Endothelial cell of umbilical vein (primary cell): ENCODE data around the gene CCL8. TPM values are rescaled to one million over a fixed set of nuclear protein-coding genes. Genes with fewer than 3 reads are reported as not detected.

ENCODE experiments used
- BruUV-seq: library from RNA; stranded (reverse); fragments of 400-500 nt; replicated peaks from 2 replicates; lab custom pipeline; 2021; lab: Mats Ljungman, UMichigan
- CTCF ChIA-PET: fragments of 300-600, 350-600 bp; sonication (Branson Sonifier 250); formaldehyde crosslinking; loops from one replicate; lab custom pipeline; 2021; ENCODE audit warnings: antibody characterized with exemption, inconsistent platforms; lab: Charles Lee
- POLR2A ChIA-PET: fragments of 300-600, 350-600 bp; sonication (Branson Sonifier 250); formaldehyde crosslinking; loops from one replicate; lab custom pipeline; 2021; ENCODE audit warnings: antibody characterized with exemption, inconsistent platforms; lab: Charles Lee
- DNase-seq: peaks from one replicate; pipeline ENCODE4 v3.0.0-alpha.2; 2011; ENCODE audit warnings: low read depth, low spot score
- FAIRE-seq: peaks from 2 replicates; lab custom pipeline; 2011; peaks lifted over from hg19 to GRCh38; lab: Jason Lieb, UNC
- H2AFZ ChIP-seq: 2 replicates; pipeline ENCODE4 v1.6.0; 2012; ENCODE audit warnings: low read depth, low read length, control low read depth, inconsistent platforms
- H3K27ac ChIP-seq: 2 replicates; pipeline ENCODE4 v1.5.1; 2011; ENCODE audit warnings: low read depth, mild to moderate bottlenecking, control low read depth, low read length, moderate library complexity; ENCODE audit not compliant: insufficient read depth
- H3K27me3 ChIP-seq, 2 experiments: 2 replicates each; pipeline versions ENCODE4 v1.6.0 to v1.6.1; 2011; ENCODE audit warnings: low read length in 2 of 2, mixed read lengths in 1 of 2; ENCODE audit not compliant: control insufficient read depth in 2 of 2, insufficient read depth in 2 of 2
- H3K36me3 ChIP-seq, 2 experiments: 2 replicates in 1 of 2; 3 replicates in 1 of 2; pipeline ENCODE4 v1.5.1; 2011; ENCODE audit warnings: low read length in 2 of 2, mild to moderate bottlenecking in 1 of 2, moderate library complexity in 1 of 2; ENCODE audit not compliant: control insufficient read depth in 2 of 2, insufficient read depth in 2 of 2; ENCODE audit errors: extremely low read depth in 1 of 2
- H3K4me1 ChIP-seq: 3 replicates; pipeline ENCODE4 v1.5.1; 2011; ENCODE audit warnings: mild to moderate bottlenecking, low read length; ENCODE audit not compliant: control insufficient read depth, insufficient read depth; ENCODE audit errors: extremely low read depth
- H3K4me2 ChIP-seq: 2 replicates; pipeline ENCODE4 v1.6.1; 2011; ENCODE audit warnings: low read length, control low read depth, mixed read lengths; ENCODE audit not compliant: insufficient read depth
- H3K4me3 ChIP-seq, 3 experiments: fragments of 200-600 bp in 1 of 3; sonication (generic), shearing (Covaris generic) in 1 of 3; replicated peaks in 1 of 3; 2 replicates each; pipeline ENCODE4 v1.5.1; 2011 to 2016; ENCODE audit warnings: control low read depth in 3 of 3, low read length in 3 of 3, mild to moderate bottlenecking in 2 of 3, inconsistent platforms in 1 of 3, low read depth in 1 of 3, moderate library complexity in 1 of 3; ENCODE audit not compliant: insufficient read depth in 1 of 3
- H3K79me2 ChIP-seq: 2 replicates; pipeline ENCODE4 v1.6.0; 2012; ENCODE audit warnings: low read length, inconsistent platforms; ENCODE audit not compliant: control insufficient read depth, insufficient read depth
- H3K9ac ChIP-seq: replicated peaks from 2 replicates; pipeline ENCODE3; 2011; ENCODE audit warnings: low read length, control low read depth; ENCODE audit not compliant: insufficient read depth; ENCODE audit errors: extremely low read depth
- H3K9me1 ChIP-seq: replicated peaks from 3 replicates; pipeline ENCODE4 v1.6.0; 2011; ENCODE audit warnings: mild to moderate bottlenecking, low read length; ENCODE audit not compliant: control insufficient read depth, insufficient read depth; ENCODE audit errors: extremely low read depth
- H3K9me3 ChIP-seq: replicated peaks from 2 replicates; pipeline ENCODE4 v1.5.1; 2012; ENCODE audit warnings: low read length, inconsistent platforms; ENCODE audit not compliant: control insufficient read depth, insufficient read depth
- H4K20me1 ChIP-seq: replicated peaks from 2 replicates; pipeline ENCODE3; 2011; ENCODE audit warnings: mild to moderate bottlenecking, low read length; ENCODE audit not compliant: control insufficient read depth, insufficient read depth; ENCODE audit errors: extremely low read depth
- EZH2 ChIP-seq: IDR thresholded peaks from 2 replicates; pipeline ENCODE4 v1.6.1; 2012; ENCODE audit warnings: borderline replicate concordance, low read depth, mild to moderate bottlenecking, moderate library complexity, low read length, inconsistent platforms; ENCODE audit not compliant: severe bottlenecking
- FOS ChIP-seq: IDR thresholded peaks from 2 replicates; pipeline ENCODE4 v1.6.1; 2011; ENCODE audit warnings: mild to moderate bottlenecking, low read length, moderate library complexity, borderline replicate concordance; ENCODE audit not compliant: insufficient read depth
- GATA2 ChIP-seq: IDR thresholded peaks from 2 replicates; pipeline ENCODE4 v1.7.0; 2011; ENCODE audit warnings: low read depth, mild to moderate bottlenecking, moderate library complexity, mixed read lengths, low read length; ENCODE audit not compliant: insufficient read length, insufficient read depth
- JUN ChIP-seq: IDR thresholded peaks from 2 replicates; pipeline ENCODE4 v1.6.1; 2011; ENCODE audit warnings: borderline replicate concordance, low read depth; ENCODE audit not compliant: insufficient read length, insufficient read depth
- MYC ChIP-seq: IDR thresholded peaks from one replicate; pipeline ENCODE4 v1.6.1; 2011; ENCODE audit warnings: mild to moderate bottlenecking, low read depth, low read length
- POLR2A ChIP-seq: IDR thresholded peaks from 2 replicates; pipeline ENCODE4 v1.6.1; 2012; ENCODE audit warnings: low read depth, mild to moderate bottlenecking, control low read depth, low read length
- POLR2AphosphoS5 ChIP-seq: IDR thresholded peaks from 2 replicates; pipeline ENCODE4 v1.6.1; 2012; ENCODE audit warnings: low read depth, mild to moderate bottlenecking, control low read depth, low read length, moderate library complexity; ENCODE audit not compliant: insufficient read depth
- dilution Hi-C: fragments of 300-500 bp; cut with MboI; formaldehyde crosslinking; loops from one replicate; pipeline ENCODE4 v1.15.0; 2019; ENCODE audit warnings: low sequenced_read_pairs; ENCODE audit not compliant: extremely low pct_ligation_motif_present
- intact Hi-C: fragments of 100-400 bp; cut with micrococcal nuclease; formaldehyde crosslinking; loops from one replicate; pipeline ENCODE4 v1.10.0; 2022
- polyA plus RNA-seq, 4 experiments: library from polyadenylated mRNA; depleted of rRNA in 3 of 4; stranded (reverse) in 3 of 4; unstranded in 1 of 4; fragments of >200 nt; gene quantifications; 2 replicates each; pipeline versions ENCODE4 v1.2.1 to v1.2.3, GENCODE V29; 2011 to 2012; ENCODE audit warnings: missing spikeins in 1 of 4
- total RNA-seq: library from RNA; stranded (reverse); gene quantifications from 2 replicates; pipeline ENCODE4 v1.2.3, GENCODE V29; 2021
- TF ChIP-seq, protein P1 (sequence below), 2 donors: IDR thresholded peaks; 1 replicate in 1 of 2; 2 replicates in 1 of 2; pipeline ENCODE4 v1.5.1; 2011; ENCODE audit warnings: low read length in 2 of 2, mild to moderate bottlenecking in 2 of 2, moderate library complexity in 2 of 2, control low read depth in 1 of 2, inconsistent platforms in 1 of 2, low read depth in 1 of 2; ENCODE audit not compliant: insufficient read depth in 1 of 2; ENCODE audit errors: extremely low read depth in 1 of 2
- TF ChIP-seq, protein P2 (sequence below): IDR thresholded peaks from 2 replicates; pipeline ENCODE4 v1.6.1; 2011; ENCODE audit not compliant: insufficient read depth, insufficient read length

The CCL8 gene
- total and polyA plus RNA-seq, 2 donors (not counting 3 experiments of a cell fraction or from before 2014, with no cell fraction given), result not detected

DNA sequence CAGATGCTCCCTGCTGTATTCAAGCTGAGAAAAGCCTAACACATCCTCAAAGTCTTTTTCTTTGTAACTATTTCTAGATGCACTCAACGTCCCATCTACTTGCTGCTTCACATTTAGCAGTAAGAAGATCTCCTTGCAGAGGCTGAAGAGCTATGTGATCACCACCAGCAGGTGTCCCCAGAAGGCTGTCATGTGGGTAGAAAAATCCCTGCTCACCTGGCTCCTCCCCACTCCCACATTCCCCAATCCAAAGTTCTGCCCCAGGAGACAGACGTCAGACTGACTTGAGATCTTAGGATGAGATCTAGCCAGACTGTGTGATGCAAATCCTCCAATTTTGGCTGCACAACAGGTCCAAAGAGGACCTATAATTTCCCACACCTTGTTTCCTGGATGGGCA lies 38.2 kb downstream of the CCL8 start:
- dilution Hi-C loops, result no loop called here
- Histone ChIP-seq H3K4me1 (peaks cover 2% of the 10 kb centered on the region), H3K27me3 (peaks cover 2 to 3% of the 10 kb centered on the region in 2 experiments), H2AFZ (no peak overlapping the region), H3K4me3 (no peak overlapping the region), H3K36me3 (no peaks in the 10 kb centered on the region), H3K9ac (no peak overlapping the region), H4K20me1 (no peaks in the 10 kb centered on the region), H3K9me3 (no peaks in the 10 kb centered on the region), H3K4me2 (no peak overlapping the region), H3K27ac (no peak overlapping the region), H3K9me1 (no peaks in the 10 kb centered on the region), H3K79me2 (no peaks in the 10 kb centered on the region)
- TF ChIP-seq, protein P1, sequence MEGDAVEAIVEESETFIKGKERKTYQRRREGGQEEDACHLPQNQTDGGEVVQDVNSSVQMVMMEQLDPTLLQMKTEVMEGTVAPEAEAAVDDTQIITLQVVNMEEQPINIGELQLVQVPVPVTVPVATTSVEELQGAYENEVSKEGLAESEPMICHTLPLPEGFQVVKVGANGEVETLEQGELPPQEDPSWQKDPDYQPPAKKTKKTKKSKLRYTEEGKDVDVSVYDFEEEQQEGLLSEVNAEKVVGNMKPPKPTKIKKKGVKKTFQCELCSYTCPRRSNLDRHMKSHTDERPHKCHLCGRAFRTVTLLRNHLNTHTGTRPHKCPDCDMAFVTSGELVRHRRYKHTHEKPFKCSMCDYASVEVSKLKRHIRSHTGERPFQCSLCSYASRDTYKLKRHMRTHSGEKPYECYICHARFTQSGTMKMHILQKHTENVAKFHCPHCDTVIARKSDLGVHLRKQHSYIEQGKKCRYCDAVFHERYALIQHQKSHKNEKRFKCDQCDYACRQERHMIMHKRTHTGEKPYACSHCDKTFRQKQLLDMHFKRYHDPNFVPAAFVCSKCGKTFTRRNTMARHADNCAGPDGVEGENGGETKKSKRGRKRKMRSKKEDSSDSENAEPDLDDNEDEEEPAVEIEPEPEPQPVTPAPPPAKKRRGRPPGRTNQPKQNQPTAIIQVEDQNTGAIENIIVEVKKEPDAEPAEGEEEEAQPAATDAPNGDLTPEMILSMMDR (IDR thresholded peaks at IDR 0.05; ENCODE audit: extremely low read depth in 1 of 2, insufficient read depth in 1 of 2, low read depth in 1 of 2, low read length in 2 of 2), result no peak
- no peak for TF ChIP-seq GATA2
- TF ChIP-seq, protein P2, sequence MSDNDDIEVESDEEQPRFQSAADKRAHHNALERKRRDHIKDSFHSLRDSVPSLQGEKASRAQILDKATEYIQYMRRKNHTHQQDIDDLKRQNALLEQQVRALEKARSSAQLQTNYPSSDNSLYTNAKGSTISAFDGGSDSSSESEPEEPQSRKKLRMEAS, result no peak
- ChIA-PET CTCF (interaction anchor here (1.0 to 13.6 kb wide), 3 partner anchors 51 to 162 kb away, joined by 4 to 561 read pairs (median 24); no protein-coding TSS in a partner anchor), POLR2A (no interaction called here)
- intact Hi-C loops, result no loop called here
- DNase-seq (no peak), FAIRE-seq (no peak)
- no TSS peak for BruUV-seq

DNA sequence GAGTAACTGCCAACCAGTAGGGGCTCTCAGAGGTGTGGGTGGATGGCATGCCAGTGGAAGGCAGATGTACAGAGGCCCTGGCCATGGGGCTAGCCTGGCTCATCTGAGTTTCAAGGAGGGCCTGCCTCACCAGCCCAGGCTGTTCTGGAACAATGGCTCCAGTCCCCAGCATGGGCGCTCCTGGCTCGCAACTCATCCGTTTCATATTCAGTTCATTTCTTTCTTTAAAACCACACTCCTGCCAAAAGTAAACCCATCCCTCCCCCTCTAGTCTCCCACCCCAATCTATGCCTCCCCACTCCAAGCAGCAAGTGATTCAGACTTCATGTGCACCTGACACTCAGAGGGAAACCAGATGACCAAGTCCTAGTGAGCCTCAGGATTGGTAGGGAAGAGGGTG lies 39.4 kb downstream of the CCL8 start:
- H3K79me2 ChIP-seq, result no peaks in the 10 kb centered on the region
- no peak overlapping the region for H2AFZ ChIP-seq
- no peak overlapping the region for H3K27ac ChIP-seq
- FAIRE-seq, result no peak
- dilution Hi-C loops (no loop called here), intact Hi-C loops (no loop called here)
- ChIA-PET POLR2A (no interaction called here), CTCF (interaction anchor here (1.0 to 13.6 kb wide), 3 partner anchors 52 to 188 kb away, joined by 3 to 561 read pairs (median 24); no protein-coding TSS in a partner anchor)
- TF ChIP-seq MYC (no peak), FOS (no peak), JUN (no peak), POLR2A (no peak), EZH2 (no peak), POLR2AphosphoS5 (no peak), GATA2 (no peak)
- TF ChIP-seq, protein P2, result no peak
- TF ChIP-seq, protein P1 (IDR thresholded peaks at IDR 0.05; ENCODE audit: extremely low read depth in 1 of 2, insufficient read depth in 1 of 2, low read depth in 1 of 2, low read length in 2 of 2), result no peak
- no peaks in the 10 kb centered on the region for H3K9me1 ChIP-seq
- no peak overlapping the region for H3K9ac ChIP-seq
- no peak for DNase-seq
- H3K4me3 ChIP-seq, result no peak overlapping the region
- no peaks in the 10 kb centered on the region for H4K20me1 ChIP-seq
- no TSS peak for BruUV-seq
- peaks cover 2% of the 10 kb centered on the region for H3K4me1 ChIP-seq
- no peaks in the 10 kb centered on the region for H3K9me3 ChIP-seq
- no peaks in the 10 kb centered on the region for H3K36me3 ChIP-seq
- H3K4me2 ChIP-seq, result no peak overlapping the region
- H3K27me3 ChIP-seq, result peaks cover 0 to 3% of the 10 kb centered on the region in 2 experiments
